Activated CD8-positive, alpha-beta memory T cell treated with anti-CD3 and anti-CD28 coated beads, Interleukin-2, amount 10 ng/mL, durations not matched to agents 7 days and 5 days (primary cell): ENCODE measurements around the gene CGB3. TPM values are rescaled to one million over a fixed set of nuclear protein-coding genes. Genes with fewer than 3 reads are reported as not detected.

Source experiments
- ATAC-seq: fragments of 150-1000 bp; cut with Tn5 transposase; one replicate; pipeline ENCODE4 v1.10.0; 2021; ENCODE audit warnings: moderate library complexity
- CTCF ChIA-PET: fragments of 350-600 bp; sonication (Branson Sonifier 250); formaldehyde crosslinking; loops from one replicate; lab custom pipeline; 2021; ENCODE audit warnings: antibody characterized with exemption; lab: Charles Lee
- DNase-seq: peaks from one replicate; pipeline ENCODE4 v3.0.0-alpha.2; 2020
- H3K27ac Mint-ChIP-seq: one replicate; pipeline ENCODE4 v1.8.0; 2021; ENCODE audit warnings: mild to moderate bottlenecking, mixed read lengths
- H3K27me3 Mint-ChIP-seq: one replicate; pipeline ENCODE4 v1.8.0; 2021; ENCODE audit warnings: mixed read lengths
- H3K36me3 Mint-ChIP-seq: one replicate; pipeline ENCODE4 v1.8.0; 2021; ENCODE audit warnings: mild to moderate bottlenecking, mixed read lengths
- H3K4me1 Mint-ChIP-seq: one replicate; pipeline ENCODE4 v1.8.0; 2021; ENCODE audit warnings: mixed read lengths
- H3K4me3 Mint-ChIP-seq: one replicate; pipeline ENCODE4 v1.8.0; 2021; ENCODE audit warnings: mild to moderate bottlenecking, moderate library complexity, mixed read lengths
- H3K9me3 Mint-ChIP-seq: one replicate; pipeline ENCODE4 v1.8.0; 2022; ENCODE audit warnings: low read depth, mixed read lengths
- microRNA-seq: library from miRNA; unstranded; fragments of <30 nt; microRNA quantifications from one replicate; pipeline ENCODE4 v1.2.0, GENCODE V29; 2022
- total RNA-seq, 2 experiments: library from RNA; stranded (reverse); gene quantifications; one replicate each; pipeline ENCODE4 v1.2.3, GENCODE V29; 2021

Gene CGB3
- total RNA-seq, 2 experiments from 2014 or later, result not detected

DNA sequence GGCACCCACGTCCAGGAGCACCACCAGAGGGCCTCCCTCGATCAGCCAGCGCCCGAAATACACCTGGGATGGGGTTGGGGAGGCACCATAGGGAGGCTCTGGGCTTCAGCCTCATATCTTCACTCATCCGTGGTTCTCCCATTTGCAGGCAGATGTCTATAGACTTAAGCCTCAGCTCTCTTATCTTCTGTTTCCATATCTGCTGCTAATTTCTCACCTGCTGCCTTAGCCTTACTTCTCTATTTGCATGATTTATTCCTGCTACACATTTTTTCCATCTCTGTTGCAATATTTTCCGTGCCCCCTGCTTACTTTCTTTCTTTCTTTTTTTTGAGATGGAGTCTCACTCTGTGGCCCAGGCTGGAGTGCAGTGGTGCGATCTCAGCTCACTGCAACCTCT, 36.8 kb downstream of the CGB3 start:
- no peak overlapping the region for H3K27ac Mint-ChIP-seq
- no peak for DNase-seq
- peaks cover 14% of the 10 kb centered on the region for H3K4me1 Mint-ChIP-seq
- peaks cover 27% of the 10 kb centered on the region for H3K36me3 Mint-ChIP-seq
- CTCF ChIA-PET, result interaction anchor here (1.0 to 1.7 kb wide), 2 partner anchors 17 to 145 kb away, joined by 3 read pairs; no protein-coding TSS in a partner anchor
- no peaks in the 10 kb centered on the region for H3K27me3 Mint-ChIP-seq
- H3K9me3 Mint-ChIP-seq, result no peaks in the 10 kb centered on the region
- H3K4me3 Mint-ChIP-seq, result no peak overlapping the region
- no peak for ATAC-seq

DNA sequence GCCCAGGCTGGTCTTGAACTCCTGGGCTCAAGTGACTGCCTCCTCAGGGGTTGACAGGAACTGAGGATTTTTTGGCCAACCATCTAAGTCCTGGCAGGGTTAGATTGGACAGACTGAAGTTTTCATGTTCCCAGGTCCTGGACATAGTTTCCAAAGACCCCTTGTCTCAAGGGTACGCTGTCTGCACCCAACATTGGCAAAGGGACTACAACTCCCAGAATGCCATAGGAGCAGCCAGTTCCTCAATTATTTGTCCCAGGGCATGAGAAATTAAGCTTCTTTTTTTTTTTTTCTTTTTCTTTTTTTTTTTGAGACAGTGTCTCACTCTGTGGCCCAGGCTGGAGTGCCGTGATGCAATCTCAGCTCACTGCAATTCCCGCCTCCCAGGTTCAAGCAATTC, 37.9 kb downstream of the CGB3 start:
- H3K36me3 Mint-ChIP-seq, result peaks cover 30% of the 10 kb centered on the region
- ATAC-seq (no peak), DNase-seq (no peak)
- H3K27ac Mint-ChIP-seq, result no peak overlapping the region
- no peak overlapping the region for H3K4me3 Mint-ChIP-seq
- CTCF ChIA-PET, result interaction anchor here (1.0 kb wide), 1 partner anchor 14 kb away, joined by 4 read pairs; no protein-coding TSS in a partner anchor
- H3K4me1 Mint-ChIP-seq, result peaks cover 7% of the 10 kb centered on the region
- H3K27me3 Mint-ChIP-seq, result no peaks in the 10 kb centered on the region
- no peaks in the 10 kb centered on the region for H3K9me3 Mint-ChIP-seq

- DNase-seq (no peak), ATAC-seq (no peak)
- no peaks in the 10 kb centered on the region for H3K9me3 Mint-ChIP-seq
- no peak overlapping the region for H3K27ac Mint-ChIP-seq
- H3K4me3 Mint-ChIP-seq, result no peak overlapping the region
- peaks cover 3% of the 10 kb centered on the region for H3K4me1 Mint-ChIP-seq
- no peaks in the 10 kb centered on the region for H3K27me3 Mint-ChIP-seq
- CTCF ChIA-PET, result no interaction called here
- peaks cover 27% of the 10 kb centered on the region for H3K36me3 Mint-ChIP-seq
Observed at GRCh38 chr19:48985711-48986110, 38.4 kb downstream of the CGB3 start.

DNA sequence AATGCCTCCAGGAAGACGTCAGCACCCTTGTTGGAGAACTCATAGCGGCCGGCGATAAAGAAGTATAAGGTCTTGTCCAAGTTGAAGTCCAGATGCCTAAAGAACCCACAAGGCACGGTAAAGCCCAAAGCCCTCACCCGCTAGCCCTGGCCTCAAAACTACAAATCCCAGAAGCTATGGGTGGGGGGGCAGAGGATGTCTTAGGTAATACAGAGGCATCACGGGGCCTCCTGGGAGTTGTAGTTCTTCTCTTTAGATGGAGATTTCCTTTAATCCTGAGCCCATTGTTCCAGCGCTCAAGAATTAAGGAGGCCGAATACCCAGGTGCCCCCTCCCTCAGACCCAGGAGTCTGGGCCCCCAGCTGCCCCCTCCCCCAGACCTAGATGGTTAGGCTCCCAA, 41.9 kb downstream of the CGB3 start:
- no peaks in the 10 kb centered on the region for H3K27me3 Mint-ChIP-seq
- no peak for DNase-seq
- H3K36me3 Mint-ChIP-seq, result peaks cover 23% of the 10 kb centered on the region
- no peak for ATAC-seq
- CTCF ChIA-PET, result interaction anchor here (0.6 to 7.4 kb wide), 5 partner anchors 10 to 20 kb away, joined by 3 to 45 read pairs (median 8); partner anchors contain the start of genes GYS1 and RUVBL2
- H3K9me3 Mint-ChIP-seq, result no peaks in the 10 kb centered on the region
- no peak overlapping the region for H3K4me3 Mint-ChIP-seq
- no peak overlapping the region for H3K27ac Mint-ChIP-seq
- peaks cover 10% of the 10 kb centered on the region for H3K4me1 Mint-ChIP-seq

- no peaks in the 10 kb centered on the region for H3K9me3 Mint-ChIP-seq
- H3K27me3 Mint-ChIP-seq, result no peaks in the 10 kb centered on the region
- H3K4me1 Mint-ChIP-seq, result peaks cover 16% of the 10 kb centered on the region
- ATAC-seq (no peak), DNase-seq (no peak)
- CTCF ChIA-PET, result interaction anchor here (2.0 to 7.4 kb wide), 3 partner anchors 10 to 182 kb away, joined by 7 to 45 read pairs (median 10); partner anchors contain the start of genes GYS1 and RUVBL2
- no peak overlapping the region for H3K27ac Mint-ChIP-seq
- no peak overlapping the region for H3K4me3 Mint-ChIP-seq
- peaks cover 23% of the 10 kb centered on the region for H3K36me3 Mint-ChIP-seq
Observed at GRCh38 chr19:48977061-48977460, 47.1 kb downstream of the CGB3 start.

DNA sequence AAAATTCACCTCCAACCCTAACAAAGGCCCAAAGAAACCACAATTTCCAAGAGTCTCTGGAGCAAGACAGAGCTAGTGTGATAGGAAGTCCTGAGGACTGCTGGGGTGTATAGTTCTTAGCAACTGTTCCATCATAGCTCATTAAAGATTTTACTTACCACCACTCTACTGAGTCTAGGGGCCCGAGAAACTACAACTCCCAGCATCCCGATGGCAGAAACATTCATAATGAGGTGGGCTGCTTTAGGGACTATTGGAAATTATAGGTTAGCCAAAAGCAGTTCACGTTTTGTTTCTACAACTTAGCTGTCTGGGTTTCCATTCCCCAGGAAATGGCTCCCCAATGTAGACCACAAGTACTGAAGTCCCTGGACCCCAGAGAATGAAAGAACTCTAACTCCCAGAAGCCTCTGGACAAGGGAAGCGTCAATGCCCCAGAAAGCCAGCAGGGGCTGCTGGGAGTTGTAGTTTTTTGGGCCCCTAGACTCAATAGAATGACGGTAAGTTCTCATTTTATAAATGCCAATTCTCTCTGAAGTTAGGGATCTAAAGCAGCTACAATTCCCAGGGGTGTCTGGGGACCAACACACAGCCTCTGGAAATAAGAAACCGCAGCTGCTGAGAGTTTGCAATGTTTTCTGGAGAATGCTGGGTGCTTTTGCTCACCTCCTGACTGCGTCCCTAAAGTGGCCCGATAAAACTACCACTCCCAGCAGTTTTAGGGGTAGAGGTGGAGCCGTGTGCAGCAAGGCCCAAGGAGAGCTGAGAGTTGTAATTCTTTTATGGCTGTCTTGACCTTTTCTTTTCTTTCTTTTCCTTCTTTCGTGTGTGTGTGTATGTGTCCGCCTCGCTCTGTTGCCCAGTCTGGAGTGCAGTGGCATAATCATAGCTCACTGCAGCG, 47.9 kb downstream of the CGB3 start:
- Mint-ChIP-seq H3K36me3 (peaks cover 22% of the 10 kb centered on the region), H3K9me3 (no peaks in the 10 kb centered on the region), H3K27me3 (no peaks in the 10 kb centered on the region), H3K4me1 (peaks cover 16% of the 10 kb centered on the region), H3K4me3 (no peak overlapping the region), H3K27ac (no peak overlapping the region)
- CTCF ChIA-PET, result interaction anchor here (2.0 to 7.4 kb wide), 3 partner anchors 9 to 181 kb away, joined by 7 to 45 read pairs (median 10); partner anchors contain the start of genes GYS1 and RUVBL2
- DNase-seq (peak; percentile 70), ATAC-seq (peak; percentile 54)

Small RNA genes lying within 50 kb of the gene (microRNA-seq; reads per million reads assigned to microRNA genes)
- gene MIR6798, result not detected

Other genes with a start within 250 kb of the CGB3 start
- 10 to 100 TPM; 46.7 to 54.6 TPM for gene BCAT2, start 213.3 kb downstream of the CGB3 start, total RNA-seq
- gene HSD17B14, start 187.8 kb downstream of the CGB3 start, total RNA-seq, result under 1 TPM; 0.38 to 0.59 TPM
- gene PLEKHA4, start 155.7 kb downstream of the CGB3 start, total RNA-seq, result 1 to 10 TPM; 2.2 to 5.6 TPM
- 10 to 100 TPM; 32.1 to 89.7 TPM for gene PPP1R15A, start 151.9 kb downstream of the CGB3 start, total RNA-seq
- under 1 TPM in 1 of 2 experiments, not detected in 1; 0.47 TPM for gene TULP2, start 125.6 kb downstream of the CGB3 start, total RNA-seq
- 100 to 1,000 TPM; 185 to 226 TPM for gene NUCB1, start 124.0 kb downstream of the CGB3 start, total RNA-seq
- gene DHDH, start 90.6 kb downstream of the CGB3 start, total RNA-seq, result 1 to 10 TPM in 1 of 2 experiments, under 1 TPM in 1; 0.96 to 1.1 TPM
- gene BAX, start 69.5 kb downstream of the CGB3 start, total RNA-seq, result 100 to 1,000 TPM; 359 to 377 TPM
- gene FTL, start 59.0 kb downstream of the CGB3 start, total RNA-seq, result 1,000 to 10,000 TPM; 1,380 to 1,403 TPM
- 10 to 100 TPM; 44.0 to 65.5 TPM for gene GYS1, start 31.0 kb downstream of the CGB3 start, total RNA-seq
- 100 to 1,000 TPM; 124 to 125 TPM for gene RUVBL2, start 30.4 kb downstream of the CGB3 start, total RNA-seq
- not detected for gene LHB, start 7.2 kb downstream of the CGB3 start, total RNA-seq
- gene CGB2, start 7.6 kb upstream of the CGB3 start, total RNA-seq, result not detected
- gene CGB1, start 12.6 kb upstream of the CGB3 start, total RNA-seq, result not detected
- not detected for gene CGB5, start 19.5 kb upstream of the CGB3 start, total RNA-seq
- gene CGB8, start 24.8 kb upstream of the CGB3 start, total RNA-seq, result not detected
- not detected for gene CGB7, start 33.4 kb upstream of the CGB3 start, total RNA-seq
- gene NTF4, start 40.5 kb upstream of the CGB3 start, total RNA-seq, result not detected
- gene KCNA7, start 48.4 kb upstream of the CGB3 start, total RNA-seq, result not detected
- gene SNRNP70, start 61.1 kb upstream of the CGB3 start, total RNA-seq, result 100 to 1,000 TPM; 222 to 224 TPM
- 1 to 10 TPM; 3.3 to 5.7 TPM for gene LIN7B, start 90.0 kb upstream of the CGB3 start, total RNA-seq
- 1 to 10 TPM; 1.6 to 1.8 TPM for gene C19orf73, start 94.8 kb upstream of the CGB3 start, total RNA-seq
- gene PPFIA3, start 95.2 kb upstream of the CGB3 start, total RNA-seq, result 1 to 10 TPM; 1.7 to 3.6 TPM
- gene HRC, start 131.1 kb upstream of the CGB3 start, total RNA-seq, result not detected
- under 1 TPM in 1 of 2 experiments, not detected in 1; 0.14 TPM for gene TRPM4, start 133.5 kb upstream of the CGB3 start, total RNA-seq